Body of pancreas (tissue), 4 donors: ENCODE results near the gene GMDS. TPM values are rescaled to one million over a fixed set of nuclear protein-coding genes. Genes with fewer than 3 reads are reported as not detected.

Experiments used
- ATAC-seq: fragments of 150-250 bp; one replicate; pipeline ENCODE4 v1.9.1; 2016
- DNase-seq, 4 donors: peaks; one replicate each; pipeline ENCODE4 v3.0.0-alpha.2; 2019
- H3K27ac ChIP-seq, 4 donors: fragments of 200-600 bp; sonication (generic); 1 replicate in 3 of 4; 2 replicates in 1 of 4; pipeline versions ENCODE4 v1.5.1 to v1.6.1; 2016 to 2019; ENCODE audit warnings: mild to moderate bottlenecking in 1 of 4, mixed read lengths in 1 of 4, moderate library complexity in 1 of 4
- H3K27me3 ChIP-seq, 2 donors: fragments of 200-600 bp; sonication (generic); one replicate each; pipeline ENCODE4 v1.6.0; 2016; ENCODE audit warnings: mild to moderate bottlenecking in 1 of 2
- H3K36me3 ChIP-seq, 2 donors: fragments of 200-600 bp; sonication (generic); replicated peaks in 1 of 2; 2 replicates each; pipeline ENCODE4 v1.5.1; 2016; ENCODE audit warnings: low read depth in 2 of 2; ENCODE audit not compliant: insufficient read depth in 1 of 2
- H3K4me1 ChIP-seq: fragments of 200-600 bp; sonication (generic); one replicate; pipeline ENCODE4 v1.6.0; 2016
- H3K4me3 ChIP-seq, 2 donors: fragments of 200-600 bp; sonication (generic); 1 replicate in 1 of 2; 2 replicates in 1 of 2; pipeline ENCODE4 v1.5.1; 2016 to 2019
- H3K9me3 ChIP-seq, 3 donors: fragments of 200-600 bp; sonication (generic); 1 replicate in 2 of 3; 2 replicates in 1 of 3; pipeline ENCODE4 v1.5.1; 2016
- CTCF ChIP-seq, 7 experiments: fragments of 450-650 bp in 4 of 7; fragments of 200-600 bp in 3 of 7; sonication (generic) in 3 of 7; IDR thresholded peaks; one replicate each; pipeline ENCODE4 v1.5.1; 2016 to 2019; ENCODE audit warnings: antibody characterized with exemption in 7 of 7
- POLR2A ChIP-seq, 3 donors: fragments of 450-650 bp; IDR thresholded peaks; one replicate each; pipeline ENCODE4 v1.6.1; 2016; ENCODE audit warnings: antibody characterized with exemption in 3 of 3, mild to moderate bottlenecking in 2 of 3
- WGBS, 2 donors: methylation state at CpG; one replicate each; pipeline ENCODE4 v1.1.5; 2017; 5-methylcytosine and 5-hydroxymethylcytosine counted together
- intact Hi-C: fragments of 100-400 bp; cut with DNase I; formaldehyde crosslinking; loops from one replicate; pipeline ENCODE4 v1.15.1; 2023
- total RNA-seq, 2 donors: library from RNA; depleted of rRNA; stranded (reverse); fragments of >200 nt; gene quantifications; one replicate each; pipeline ENCODE4 v1.1.0, GENCODE V29; 2016

Gene GMDS
- total RNA-seq, 2 donors from 2014 or later, result 34.5 to 63.3 TPM

- Histone ChIP-seq H3K4me3 (no peak overlapping the region), H3K27ac (no peak overlapping the region), H3K27me3 (peaks cover 0 to 26% of the 10 kb centered on the region in 2 donors), H3K9me3 (no peaks in the 10 kb centered on the region), H3K4me1 (peaks cover 48% of the 10 kb centered on the region), H3K36me3 (no peaks in the 10 kb centered on the region)
- 38 to 40% methylated on average over 3 of the region's 3 CpGs for WGBS, 2 donors
- ATAC-seq (no peak), DNase-seq (no peak)
- TF ChIP-seq POLR2A (IDR thresholded peaks at IDR 0.05), result no peak
- no peak for TF ChIP-seq CTCF (IDR thresholded peaks at IDR 0.05)
- intact Hi-C loops, result loop anchor here (5.0 kb wide), 1 partner anchor 489 kb away; no protein-coding TSS in a partner anchor
Observed at GRCh38 chr6:1613346-1613687, 632.1 kb downstream of the GMDS start.

GRCh38 chr6:1612974-1613306 lies 632.5 kb downstream of the GMDS start:
- DNase-seq, result no peak
- 40 to 57% methylated on average over 7 of the region's 7 CpGs for WGBS, 2 donors
- TF ChIP-seq CTCF (IDR thresholded peaks at IDR 0.05) (no peak), POLR2A (IDR thresholded peaks at IDR 0.05) (no peak)
- H3K27ac ChIP-seq, result no peak overlapping the region
- peaks cover 52% of the 10 kb centered on the region for H3K4me1 ChIP-seq
- peaks cover 0 to 30% of the 10 kb centered on the region in 2 donors for H3K27me3 ChIP-seq
- no peak for ATAC-seq
- no peaks in the 10 kb centered on the region for H3K9me3 ChIP-seq
- no peaks in the 10 kb centered on the region for H3K36me3 ChIP-seq
- intact Hi-C loops, result loop anchor here (5.0 kb wide), 1 partner anchor 489 kb away; no protein-coding TSS in a partner anchor
- H3K4me3 ChIP-seq, result peak overlapping the region in 1 of 2 donors; percentile 5

GRCh38 chr6:1612299-1612973 lies 633.0 kb downstream of the GMDS start:
- H3K27ac ChIP-seq, result no peak overlapping the region
- no peaks in the 10 kb centered on the region for H3K9me3 ChIP-seq
- H3K4me1 ChIP-seq, result peaks cover 57% of the 10 kb centered on the region
- H3K36me3 ChIP-seq, result no peaks in the 10 kb centered on the region
- H3K4me3 ChIP-seq, result peak overlapping the region in 1 of 2 donors; percentile 5
- no peak for ATAC-seq
- intact Hi-C loops, result loop anchor here (5.0 kb wide), 1 partner anchor 490 kb away; no protein-coding TSS in a partner anchor
- TF ChIP-seq CTCF (IDR thresholded peaks at IDR 0.05), result no peak
- TF ChIP-seq POLR2A (IDR thresholded peaks at IDR 0.05), result no peak
- DNase-seq, result no peak
- peaks cover 0 to 35% of the 10 kb centered on the region in 2 donors for H3K27me3 ChIP-seq
- 37 to 49% methylated on average over 10 of the region's 10 CpGs for WGBS, 2 donors

DNA sequence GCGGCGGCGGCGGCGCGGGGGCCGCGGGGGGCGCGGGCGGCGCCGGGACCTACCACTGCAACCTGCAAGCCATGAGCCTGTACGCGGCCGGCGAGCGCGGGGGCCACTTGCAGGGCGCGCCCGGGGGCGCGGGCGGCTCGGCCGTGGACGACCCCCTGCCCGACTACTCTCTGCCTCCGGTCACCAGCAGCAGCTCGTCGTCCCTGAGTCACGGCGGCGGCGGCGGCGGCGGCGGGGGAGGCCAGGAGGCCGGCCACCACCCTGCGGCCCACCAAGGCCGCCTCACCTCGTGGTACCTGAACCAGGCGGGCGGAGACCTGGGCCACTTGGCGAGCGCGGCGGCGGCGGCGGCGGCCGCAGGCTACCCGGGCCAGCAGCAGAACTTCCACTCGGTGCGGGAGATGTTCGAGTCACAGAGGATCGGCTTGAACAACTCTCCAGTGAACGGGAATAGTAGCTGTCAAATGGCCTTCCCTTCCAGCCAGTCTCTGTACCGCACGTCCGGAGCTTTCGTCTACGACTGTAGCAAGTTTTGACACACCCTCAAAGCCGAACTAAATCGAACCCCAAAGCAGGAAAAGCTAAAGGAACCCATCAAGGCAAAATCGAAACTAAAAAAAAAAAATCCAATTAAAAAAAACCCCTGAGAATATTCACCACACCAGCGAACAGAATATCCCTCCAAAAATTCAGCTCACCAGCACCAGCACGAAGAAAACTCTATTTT lies 633.7 kb downstream of the GMDS start:
- 7 to 10% methylated on average over 14 to 48 of the region's 71 CpGs for WGBS, 2 donors
- H3K36me3 ChIP-seq, result no peaks in the 10 kb centered on the region
- H3K27ac ChIP-seq, result peak overlapping the region in 2 of 4 donors; percentile 48 to 87
- no peak for TF ChIP-seq CTCF (IDR thresholded peaks at IDR 0.05)
- TF ChIP-seq POLR2A (IDR thresholded peaks at IDR 0.05), result no peak
- H3K27me3 ChIP-seq, result peaks cover 0 to 42% of the 10 kb centered on the region in 2 donors
- ATAC-seq (peak; percentile 0), DNase-seq (peak in 2 of 4 donors; percentile 34 to 58)
- H3K9me3 ChIP-seq, result no peaks in the 10 kb centered on the region
- peaks cover 64% of the 10 kb centered on the region for H3K4me1 ChIP-seq
- peak overlapping the region in 1 of 2 donors; percentile 1 for H3K4me3 ChIP-seq
- intact Hi-C loops, result loop anchor here (5.0 kb wide), 1 partner anchor 491 kb away; no protein-coding TSS in a partner anchor
